IPS-18c (cell line): ENCODE results near the gene CORO2A.
"Not testable (repeated sequence)": the region's sequence is repeated elsewhere in the genome, so short reads cannot be mapped to it uniquely, and the experiment has no call there.

ENCODE experiments used
- H3K4me3 ChIP-seq: 2 replicates; pipeline ENCODE4 v1.7.0; 2013; ENCODE audit warnings: low read depth, mild to moderate bottlenecking, low read length, moderate library complexity; ENCODE audit not compliant: insufficient read depth
- H3K9me3 ChIP-seq: one replicate; pipeline ENCODE4 v1.6.1; 2013; ENCODE audit warnings: mild to moderate bottlenecking, low read length, moderate library complexity; ENCODE audit not compliant: control insufficient read depth, insufficient read depth

Gene CORO2A

GRCh38 chr9:98182069-98182820 is 10.2 kb downstream of the CORO2A start:
- no peaks in the 10 kb centered on the region for H3K9me3 ChIP-seq
- no peak overlapping the region for H3K4me3 ChIP-seq

- Histone ChIP-seq H3K9me3 (no peaks in the 10 kb centered on the region), H3K4me3 (no peak overlapping the region)
Observed at GRCh38 chr9:98181746-98182068, 10.7 kb downstream of the CORO2A start.

GRCh38 chr9:98180996-98181395 is 11.4 kb downstream of the CORO2A start:
- Histone ChIP-seq H3K9me3 (no peaks in the 10 kb centered on the region), H3K4me3 (no peak overlapping the region)

GRCh38 chr9:98178874-98179850 is 13.3 kb downstream of the CORO2A start:
- Histone ChIP-seq H3K4me3 (no peak overlapping the region), H3K9me3 (no peaks in the 10 kb centered on the region)

GRCh38 chr9:98176391-98177259 is 15.8 kb downstream of the CORO2A start:
- Histone ChIP-seq H3K9me3 (no peaks in the 10 kb centered on the region), H3K4me3 (no peak overlapping the region)

- no peak overlapping the region for H3K4me3 ChIP-seq
- H3K9me3 ChIP-seq, result no peaks in the 10 kb centered on the region
Observed at GRCh38 chr9:98175762-98176161, 16.7 kb downstream of the CORO2A start.

GRCh38 chr9:98175028-98175569 is 17.3 kb downstream of the CORO2A start:
- H3K4me3 ChIP-seq, result no peak overlapping the region
- H3K9me3 ChIP-seq, result no peaks in the 10 kb centered on the region

GRCh38 chr9:98174502-98174918 is 17.9 kb downstream of the CORO2A start:
- not testable (repeated sequence) for H3K4me3 ChIP-seq, H3K9me3 ChIP-seq

- Histone ChIP-seq H3K9me3 (no peaks in the 10 kb centered on the region), H3K4me3 (no peak overlapping the region)
Observed at GRCh38 chr9:98173181-98173580, 19.3 kb downstream of the CORO2A start.

GRCh38 chr9:98172604-98173003 is 19.8 kb downstream of the CORO2A start:
- Histone ChIP-seq H3K9me3 (no peaks in the 10 kb centered on the region), H3K4me3 (no peak overlapping the region)

- no peak overlapping the region for H3K4me3 ChIP-seq
- no peaks in the 10 kb centered on the region for H3K9me3 ChIP-seq
Observed at GRCh38 chr9:98171176-98171925, 21.1 kb downstream of the CORO2A start.

- H3K4me3 ChIP-seq, result no peak overlapping the region
- H3K9me3 ChIP-seq, result no peaks in the 10 kb centered on the region
Observed at GRCh38 chr9:98168941-98169488, 23.4 kb downstream of the CORO2A start.

GRCh38 chr9:98168153-98168780 is 24.2 kb downstream of the CORO2A start:
- H3K4me3 ChIP-seq, result no peak overlapping the region
- no peaks in the 10 kb centered on the region for H3K9me3 ChIP-seq

- no peaks in the 10 kb centered on the region for H3K9me3 ChIP-seq
- H3K4me3 ChIP-seq, result no peak overlapping the region
Observed at GRCh38 chr9:98164912-98165311, 27.5 kb downstream of the CORO2A start.

- Histone ChIP-seq H3K4me3 (no peak overlapping the region), H3K9me3 (no peaks in the 10 kb centered on the region)
Observed at GRCh38 chr9:98162613-98163012, 29.8 kb downstream of the CORO2A start.

GRCh38 chr9:98161851-98162250 is 30.6 kb downstream of the CORO2A start:
- no peaks in the 10 kb centered on the region for H3K9me3 ChIP-seq

More at GRCh38 chr9:98161851-98162250, 30.6 kb downstream of the CORO2A start:
- H3K4me3 ChIP-seq, result no peak overlapping the region
